Heart right ventricle (tissue), 16 donors: Measurements from ENCODE around the gene HOXD9. TPM values are rescaled to one million over a fixed set of nuclear protein-coding genes. Genes with fewer than 3 reads are reported as not detected.

ENCODE experiments used
- ATAC-seq, 8 donors: fragments of 200-7000 bp; cut with Tn5 transposase; one replicate each; pipeline ENCODE4 v1.9.1; 2020; ENCODE audit warnings: mild to moderate bottlenecking in 8 of 8, moderate library complexity in 8 of 8, moderate number of reproducible peaks in 1 of 8
- DNase-seq, 2 donors: peaks; one replicate each; pipeline ENCODE4 v3.0.0-alpha.2; 2020
- H3K27ac ChIP-seq, 10 donors: fragments of 200-600 bp; sonication (generic) in 2 of 10; one replicate each; pipeline versions ENCODE4 v1.5.0 to v1.8.0; 2020 to 2022; ENCODE audit warnings: mild to moderate bottlenecking in 3 of 10
- H3K27me3 ChIP-seq, 7 donors: fragments of 200-600 bp; one replicate each; pipeline ENCODE4 v1.8.0; 2021 to 2022; ENCODE audit warnings: mild to moderate bottlenecking in 2 of 7
- H3K36me3 ChIP-seq, 9 donors: fragments of 200-600 bp; sonication (generic) in 1 of 9; one replicate each; pipeline versions ENCODE4 v1.5.0 to v1.8.0; 2020 to 2022; ENCODE audit warnings: mild to moderate bottlenecking in 2 of 9
- H3K4me1 ChIP-seq, 9 donors: fragments of 200-600 bp; sonication (generic) in 1 of 9; one replicate each; pipeline versions ENCODE4 v1.5.0 to v1.8.0; 2020 to 2022; ENCODE audit warnings: mild to moderate bottlenecking in 4 of 9
- H3K4me3 ChIP-seq, 10 donors: fragments of 200-600 bp; sonication (generic) in 2 of 10; one replicate each; pipeline versions ENCODE4 v1.5.0 to v1.8.0; 2020 to 2022; ENCODE audit warnings: mild to moderate bottlenecking in 7 of 10, moderate library complexity in 2 of 10
- H3K9me3 ChIP-seq, 11 donors: fragments of 200-600 bp in 10 of 11; sonication (generic) in 2 of 11; one replicate each; pipeline versions ENCODE4 v1.5.0 to v1.8.0; 2013 to 2022; ENCODE audit warnings: mild to moderate bottlenecking in 2 of 11, control low read depth in 1 of 11, moderate library complexity in 1 of 11
- WGBS, 2 donors: extraction: QIAGEN DNeasy Blood & Tissue Kit; methylation state at CpG; one replicate each; pipeline ENCODE4 v1.1.7; 2013; ENCODE audit warnings: inconsistent platforms in 1 of 2; 5-methylcytosine and 5-hydroxymethylcytosine counted together
- intact Hi-C, 10 donors: fragments of 100-400 bp; cut with DNase I; formaldehyde crosslinking; loops; one replicate each; pipeline versions ENCODE4 v1.11.1 to v1.14.2; 2022
- polyA plus RNA-seq, 2 donors: library from polyadenylated mRNA; stranded (reverse); fragments of 200-250 nt; gene quantifications; one replicate each; pipeline ENCODE4 v1.2.3, GENCODE V29; 2013
- total RNA-seq, 10 donors: library from RNA; stranded (reverse); fragmentation: NEBNext Ultra II Directional in 3 of 10; extraction: Animal tissue kit (Norgen Biotek cat#: 25700) in 3 of 10; gene quantifications; one replicate each; pipeline versions ENCODE4 v1.2.1 to v1.2.4, GENCODE V29; 2021 to 2023
- TF ChIP-seq, protein P1 (sequence below), 9 donors: fragments of 200-600 bp; sonication (generic) in 2 of 9; IDR thresholded peaks; one replicate each; pipeline versions ENCODE4 v1.5.0 to v1.8.0; 2021 to 2022; ENCODE audit warnings: antibody characterized with exemption in 9 of 9, mild to moderate bottlenecking in 5 of 9, moderate library complexity in 1 of 9
- donor health status: Arrhythmogenic right ventricular cardiomyopathy.
- donor health status: ischemic (EF 13 %, LVEDD 7.1; RV severe dilation, severe dysfunction).
- donor health status: healthy with polysubstance abuse.
- donor health status: DM: no; HTN: yes; CAD: no.
- donor health status: DM: no; HTN: no; CAD: no.
- donor health status: ischemic (EF 25% LVEDD 6.9; RV normal size, moderate dysfunction).
- donor health status: ischemic (EF 25% LVEDD 5.7; RV mildly dilated, moderate dysfunction).
- donor health status: healthy.
- donor health status: DM: yes; HTN: yes; CAD: no.
- donor health status: Ischemic cardiomyopathy.
- donor health status: ischemic (EF 35%, LVEDD 5.7; RV mildly dilated, moderate dysfunction).
- donor health status: nonischemic (EF 11% LVEDD 7.7; RV severe dilation, severe dysfunction).
- donor health status: DM: yes; HTN: yes; CAD: no.
- donor health status: PGD.
- donor health status: ischemic (EF 29% LVEDD 5.4; RV normal size, mild dysfunction).
- donor health status: nonischemic (EF 23%, LVEDD 6.1; RV moderate dilation, normal function).

HOXD9 gene
- total and polyA plus RNA-seq, 12 donors: 0.15 to 0.29 (median 0.22) TPM; not detected in 8

GRCh38 chr2:176098366-176099158, 24.0 kb upstream of the HOXD9 start:
- Histone ChIP-seq H3K4me1 (peaks cover 0 to 33% (median 20%) of the 10 kb centered on the region in 9 donors), H3K9me3 (no peaks in the 10 kb centered on the region), H3K36me3 (no peaks in the 10 kb centered on the region), H3K4me3 (peak overlapping the region in 1 of 10 donors; percentile 28), H3K27me3 (peaks cover 63 to 100% (median 100%) of the 10 kb centered on the region in 7 donors), H3K27ac (no peak overlapping the region)
- 2 to 3% methylated on average over 35 of the region's 35 CpGs for whole genome bisulfite sequencing, 2 donors
- no peak for ATAC-seq
- TF ChIP-seq, protein P1, sequence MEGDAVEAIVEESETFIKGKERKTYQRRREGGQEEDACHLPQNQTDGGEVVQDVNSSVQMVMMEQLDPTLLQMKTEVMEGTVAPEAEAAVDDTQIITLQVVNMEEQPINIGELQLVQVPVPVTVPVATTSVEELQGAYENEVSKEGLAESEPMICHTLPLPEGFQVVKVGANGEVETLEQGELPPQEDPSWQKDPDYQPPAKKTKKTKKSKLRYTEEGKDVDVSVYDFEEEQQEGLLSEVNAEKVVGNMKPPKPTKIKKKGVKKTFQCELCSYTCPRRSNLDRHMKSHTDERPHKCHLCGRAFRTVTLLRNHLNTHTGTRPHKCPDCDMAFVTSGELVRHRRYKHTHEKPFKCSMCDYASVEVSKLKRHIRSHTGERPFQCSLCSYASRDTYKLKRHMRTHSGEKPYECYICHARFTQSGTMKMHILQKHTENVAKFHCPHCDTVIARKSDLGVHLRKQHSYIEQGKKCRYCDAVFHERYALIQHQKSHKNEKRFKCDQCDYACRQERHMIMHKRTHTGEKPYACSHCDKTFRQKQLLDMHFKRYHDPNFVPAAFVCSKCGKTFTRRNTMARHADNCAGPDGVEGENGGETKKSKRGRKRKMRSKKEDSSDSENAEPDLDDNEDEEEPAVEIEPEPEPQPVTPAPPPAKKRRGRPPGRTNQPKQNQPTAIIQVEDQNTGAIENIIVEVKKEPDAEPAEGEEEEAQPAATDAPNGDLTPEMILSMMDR (IDR thresholded peaks at IDR 0.05): no peak
- DNase-seq: no peak
- intact Hi-C loops: loop anchor here in 4 of 10 donors (5.0 kb wide), 2 partner anchors 731 to 846 kb away; no protein-coding TSS in a partner anchor

DNA sequence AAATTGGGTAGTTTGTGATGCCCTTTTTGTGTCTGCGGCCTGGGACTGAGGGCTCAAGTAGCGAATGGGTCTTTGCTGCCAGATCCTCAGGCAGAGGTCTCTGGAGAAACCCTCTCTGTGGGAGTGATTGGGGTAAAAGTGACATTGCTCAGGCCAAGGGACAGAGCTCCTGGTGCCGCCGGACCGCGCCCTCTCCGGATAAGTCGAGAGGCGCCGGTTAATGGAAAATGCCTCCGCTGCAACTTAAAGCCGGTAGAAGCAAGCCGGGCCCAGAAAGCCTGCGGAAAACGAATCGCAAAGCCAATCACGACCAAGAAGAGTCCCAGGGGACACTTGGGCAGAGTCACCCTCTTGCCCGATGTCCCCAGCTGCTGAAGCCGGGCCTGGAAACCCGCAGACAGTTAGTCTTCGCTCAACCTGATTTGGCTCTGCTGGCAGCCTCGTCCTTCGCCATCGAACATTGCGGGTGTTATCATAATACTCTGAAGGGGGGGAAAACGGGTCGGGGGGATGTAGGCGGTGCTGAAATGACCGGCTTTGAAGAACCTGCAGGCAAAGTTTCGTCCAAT, 23.3 kb upstream of the HOXD9 start:
- H3K9me3 ChIP-seq: no peaks in the 10 kb centered on the region
- H3K27ac ChIP-seq: no peak overlapping the region
- no peak overlapping the region for H3K4me3 ChIP-seq
- ATAC-seq (no peak), DNase-seq (no peak)
- WGBS, 2 donors: 4 to 5% methylated on average over 30 of the region's 30 CpGs
- intact Hi-C loops: loop anchor here in 4 of 10 donors (5.0 kb wide), 2 partner anchors 732 to 847 kb away; no protein-coding TSS in a partner anchor
- H3K27me3 ChIP-seq: peaks cover 62 to 100% (median 100%) of the 10 kb centered on the region in 7 donors
- H3K4me1 ChIP-seq: peaks cover 0 to 36% (median 24%) of the 10 kb centered on the region in 9 donors
- H3K36me3 ChIP-seq: no peaks in the 10 kb centered on the region
- TF ChIP-seq, protein P1 (IDR thresholded peaks at IDR 0.05): no peak

- no peaks in the 10 kb centered on the region for H3K36me3 ChIP-seq
- H3K4me3 ChIP-seq: no peak within 1 kb of the TSS
- WGBS, 2 donors: 2 to 4% methylated on average over 70 of the region's 70 CpGs
- peaks cover 56 to 100% (median 100%) of the 10 kb centered on the region in 7 donors for H3K27me3 ChIP-seq
- TF ChIP-seq, protein P1 (IDR thresholded peaks at IDR 0.05): no peak
- DNase-seq (no peak), ATAC-seq (no peak)
- intact Hi-C loops: loop anchor here in 4 of 10 donors (5.0 kb wide), 2 partner anchors 733 to 848 kb away; no protein-coding TSS in a partner anchor
- no peaks in the 10 kb centered on the region for H3K9me3 ChIP-seq
- H3K4me1 ChIP-seq: peaks cover 0 to 43% (median 25%) of the 10 kb centered on the region in 9 donors
- no peak within 1 kb of the TSS for H3K27ac ChIP-seq
Observed at GRCh38 chr2:176099728-176100546, 22.6 kb upstream of the HOXD9 start, which contains the start of gene HOXD12. Gene HOXD12 (plus strand): TSS chr2:176099795. CDS start chr2:176099802, 7 bp downstream.
